Omental fat pad (tissue), 4 donors: ENCODE results near the gene CCR1. TPM values are rescaled to one million over a fixed set of nuclear protein-coding genes. Genes with fewer than 3 reads are reported as not detected.
"Not testable (repeated sequence)": the region's sequence is repeated elsewhere in the genome, so short reads cannot be mapped to it uniquely, and the experiment has no call there.

ENCODE experiments used
- ATAC-seq: fragments of 150-250 bp; one replicate; pipeline ENCODE4 v1.9.1; 2016; ENCODE audit warnings: mild to moderate bottlenecking, moderate library complexity; ENCODE audit not compliant: low FRiP score
- DNase-seq: peaks from one replicate; pipeline ENCODE4 v3.0.0-alpha.2; 2019; ENCODE audit warnings: low spot score
- total RNA-seq, 4 donors: library from RNA; depleted of rRNA; stranded (reverse); fragments of >200 nt; gene quantifications; one replicate each; pipeline ENCODE4 v1.1.0, GENCODE V29; 2016
- TF ChIP-seq, protein P1 (sequence below), 3 donors: fragments of 450-650 bp; IDR thresholded peaks; one replicate each; pipeline ENCODE4 v1.5.1; 2016 to 2017; ENCODE audit warnings: antibody characterized with exemption in 3 of 3, mild to moderate bottlenecking in 3 of 3, moderate library complexity in 2 of 3

CCR1 gene
- total RNA-seq, 4 donors from 2014 or later: 12.9 to 88.6 (median 25.1) TPM

DNA sequence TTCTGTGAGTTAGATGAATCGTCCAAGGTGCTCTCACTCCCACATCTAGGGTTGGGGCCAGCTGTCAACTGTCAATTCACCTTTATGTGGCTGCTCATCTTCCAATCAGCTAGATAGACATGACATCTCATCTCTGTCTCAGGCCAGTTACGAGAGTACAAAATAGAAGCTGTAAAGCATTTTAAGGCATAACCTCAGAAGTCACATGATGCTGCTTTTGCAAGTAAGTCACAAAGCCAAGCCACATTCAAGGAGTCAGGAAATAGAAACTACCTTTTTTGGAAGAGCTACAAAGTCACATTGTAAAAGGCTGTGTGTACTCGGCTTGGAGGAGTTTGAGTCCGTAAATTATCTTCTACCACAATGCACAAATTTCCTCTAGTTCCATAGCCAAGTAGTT is 5.1 kb upstream of the CCR1 start:
- DNase-seq: no peak
- ATAC-seq: no peak
- TF ChIP-seq, protein P1, sequence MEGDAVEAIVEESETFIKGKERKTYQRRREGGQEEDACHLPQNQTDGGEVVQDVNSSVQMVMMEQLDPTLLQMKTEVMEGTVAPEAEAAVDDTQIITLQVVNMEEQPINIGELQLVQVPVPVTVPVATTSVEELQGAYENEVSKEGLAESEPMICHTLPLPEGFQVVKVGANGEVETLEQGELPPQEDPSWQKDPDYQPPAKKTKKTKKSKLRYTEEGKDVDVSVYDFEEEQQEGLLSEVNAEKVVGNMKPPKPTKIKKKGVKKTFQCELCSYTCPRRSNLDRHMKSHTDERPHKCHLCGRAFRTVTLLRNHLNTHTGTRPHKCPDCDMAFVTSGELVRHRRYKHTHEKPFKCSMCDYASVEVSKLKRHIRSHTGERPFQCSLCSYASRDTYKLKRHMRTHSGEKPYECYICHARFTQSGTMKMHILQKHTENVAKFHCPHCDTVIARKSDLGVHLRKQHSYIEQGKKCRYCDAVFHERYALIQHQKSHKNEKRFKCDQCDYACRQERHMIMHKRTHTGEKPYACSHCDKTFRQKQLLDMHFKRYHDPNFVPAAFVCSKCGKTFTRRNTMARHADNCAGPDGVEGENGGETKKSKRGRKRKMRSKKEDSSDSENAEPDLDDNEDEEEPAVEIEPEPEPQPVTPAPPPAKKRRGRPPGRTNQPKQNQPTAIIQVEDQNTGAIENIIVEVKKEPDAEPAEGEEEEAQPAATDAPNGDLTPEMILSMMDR (IDR thresholded peaks at IDR 0.05): no peak

DNA sequence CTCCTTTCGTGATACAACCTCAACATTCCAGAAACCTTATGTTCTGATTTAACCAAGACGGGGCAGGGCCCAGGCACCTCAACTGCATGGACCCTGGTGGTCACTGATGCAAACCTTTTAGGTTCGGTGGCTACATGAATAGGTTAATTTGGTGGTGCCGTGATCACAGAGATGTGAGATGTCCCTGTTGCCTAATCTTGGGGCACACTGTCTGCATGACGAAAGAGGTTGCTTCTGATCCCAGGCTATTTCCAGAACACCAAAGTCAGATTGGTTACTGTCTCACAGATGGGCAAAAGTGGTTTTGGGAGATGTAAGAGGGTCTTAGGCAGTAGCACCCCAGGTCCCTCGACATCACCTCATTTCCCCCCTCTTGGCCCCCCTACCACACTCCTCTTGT is 4.0 kb upstream of the CCR1 start:
- TF ChIP-seq, protein P1 (IDR thresholded peaks at IDR 0.05): no peak
- ATAC-seq: no peak
- no peak for DNase-seq

DNA sequence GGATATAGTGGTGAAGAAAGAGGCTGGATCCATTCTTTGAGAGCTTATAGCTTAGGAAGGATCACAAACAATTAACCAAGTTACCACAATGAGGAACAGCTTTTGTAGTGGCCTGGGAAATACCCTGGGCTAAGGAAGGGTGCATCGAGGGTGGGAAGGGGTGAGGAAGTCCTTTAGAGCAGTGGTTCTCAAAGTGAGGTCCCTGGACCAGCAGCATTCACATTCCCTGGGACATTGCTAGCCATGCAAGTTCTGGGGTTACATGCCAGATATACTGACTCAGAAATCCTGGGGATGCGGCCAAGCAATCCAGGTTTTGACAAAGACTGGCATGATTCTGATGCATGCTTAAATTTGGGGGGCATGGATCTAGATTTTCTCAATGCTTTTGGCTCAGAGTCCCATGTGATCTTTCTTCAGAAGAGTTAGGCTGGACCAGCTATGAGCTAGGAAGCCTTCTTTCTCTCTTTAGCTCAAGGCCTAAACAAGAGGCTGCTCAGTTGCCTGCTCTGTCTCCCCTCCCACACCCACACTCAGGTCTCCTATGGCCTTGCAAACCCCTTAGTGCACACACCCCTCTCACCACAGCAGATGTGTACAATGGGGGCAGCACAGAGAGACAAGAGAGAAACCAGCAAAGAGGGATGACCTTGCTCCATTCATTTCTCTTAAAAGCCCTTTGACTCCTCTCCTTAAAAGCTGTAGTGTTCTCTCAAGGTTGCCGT is 1.8 kb upstream of the CCR1 start:
- TF ChIP-seq, protein P1 (IDR thresholded peaks at IDR 0.05): no peak
- ATAC-seq (no peak), DNase-seq (no peak)

DNA sequence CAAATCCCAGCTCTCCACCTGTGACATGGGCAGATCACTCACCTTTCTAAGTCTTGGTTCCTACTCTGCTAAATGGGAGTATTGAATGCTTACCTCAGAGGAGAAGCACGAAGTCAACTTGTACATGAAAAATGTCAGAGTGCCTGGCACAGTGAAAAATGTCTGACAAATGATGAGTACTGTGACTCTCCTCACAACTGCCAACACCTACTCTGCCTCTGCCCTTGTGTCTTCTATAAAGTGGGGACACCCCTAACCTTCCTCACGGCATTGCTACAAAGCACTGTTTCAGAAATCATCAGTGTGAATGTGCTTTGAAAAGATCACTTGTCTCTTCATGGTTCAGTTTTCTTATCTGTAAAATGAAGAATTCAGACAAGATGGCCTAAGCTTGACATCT is 940 bp upstream of the CCR1 start:
- ATAC-seq: no peak
- TF ChIP-seq, protein P1 (IDR thresholded peaks at IDR 0.05): no peak
- no peak for DNase-seq

DNA sequence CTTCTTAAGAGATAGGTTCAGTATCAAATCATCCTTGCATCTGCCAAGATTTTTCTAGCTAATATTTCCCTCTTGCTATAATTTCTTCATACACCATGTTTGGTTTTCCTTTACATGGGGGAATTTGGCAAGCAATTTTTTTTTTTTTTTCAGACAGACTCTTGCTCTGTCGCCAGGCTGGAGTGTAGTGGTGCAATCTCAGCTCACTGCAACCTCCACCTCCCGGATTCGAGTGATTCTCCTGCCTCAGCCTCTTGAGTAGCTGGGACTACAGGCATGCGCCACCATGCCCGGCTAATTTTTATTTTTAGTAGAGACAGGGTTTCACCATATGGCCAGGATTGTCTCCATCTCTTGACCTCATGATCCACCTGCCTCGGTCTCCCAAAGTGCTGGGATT is 599 bp downstream of the CCR1 start:
- not testable (repeated sequence) for DNase-seq, ATAC-seq

DNA sequence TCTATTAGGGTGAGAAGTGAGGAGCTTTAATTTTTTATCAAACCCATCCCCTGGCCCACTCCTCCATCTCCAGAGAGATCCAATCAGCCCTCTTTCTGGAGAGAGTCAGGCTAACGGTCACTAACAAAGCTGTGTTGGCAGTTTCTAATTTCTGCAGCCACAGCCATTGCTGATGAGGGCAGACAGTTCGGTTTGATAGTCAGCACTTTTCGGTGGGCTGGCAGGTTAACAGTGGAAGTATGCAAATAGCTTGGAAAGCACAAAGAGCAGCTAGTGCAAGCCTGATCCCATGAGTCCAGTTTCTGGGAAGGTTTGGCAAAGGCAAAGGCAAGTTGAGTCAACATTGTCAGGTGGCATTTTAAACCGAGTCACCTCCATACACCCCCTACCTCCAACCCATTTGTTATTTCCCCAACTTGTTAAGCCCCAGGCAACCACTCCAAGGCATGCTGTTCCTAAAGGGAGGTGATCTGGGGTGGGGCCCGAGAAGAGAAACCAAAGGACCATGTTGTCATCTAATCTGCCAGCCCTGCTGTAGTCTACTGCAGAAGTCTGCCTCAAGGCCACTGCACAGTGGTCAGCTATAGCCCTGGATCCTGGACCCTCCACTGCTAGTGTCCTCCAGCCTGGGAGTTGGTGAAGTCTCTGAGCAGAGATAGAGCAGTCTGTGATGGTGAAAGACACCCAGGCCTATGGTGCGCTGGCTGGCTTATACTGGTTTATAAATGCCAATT is 1.7 kb downstream of the CCR1 start:
- ATAC-seq: no peak
- TF ChIP-seq, protein P1 (IDR thresholded peaks at IDR 0.05): no peak
- DNase-seq: no peak

DNA sequence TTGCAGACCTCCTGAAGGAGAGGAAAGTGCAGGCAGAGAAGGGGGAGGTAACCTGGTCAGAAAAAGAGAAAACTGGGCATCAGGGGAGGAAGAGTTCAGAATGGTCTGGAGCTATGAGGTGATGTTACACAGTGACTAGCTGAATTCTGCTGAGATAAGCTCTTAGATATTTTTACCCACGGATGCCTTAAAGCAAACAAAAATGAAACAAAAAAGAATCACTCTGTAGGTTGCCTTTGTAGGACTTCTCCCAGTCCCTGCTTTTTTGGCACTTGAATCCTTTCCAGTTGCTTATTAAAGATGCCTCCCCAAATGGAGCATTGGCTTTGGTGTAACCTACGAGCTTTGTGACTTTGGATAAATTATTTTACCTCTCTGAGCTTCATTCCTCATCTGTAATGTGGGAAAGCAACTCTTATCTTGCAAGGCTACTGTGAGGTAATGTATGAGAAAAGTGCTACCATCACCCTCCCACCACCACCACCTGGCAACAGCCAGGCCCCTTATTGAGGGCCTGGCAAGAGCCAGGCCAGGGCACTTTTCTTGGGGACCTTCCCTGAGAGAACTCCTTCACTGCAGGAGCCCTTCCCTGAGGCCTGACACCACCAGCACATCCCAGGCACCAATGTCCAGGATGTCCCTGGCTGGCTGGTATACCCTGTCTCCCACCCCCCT is 2.7 kb downstream of the CCR1 start:
- no peak for ATAC-seq
- TF ChIP-seq, protein P1 (IDR thresholded peaks at IDR 0.05): no peak
- no peak for DNase-seq
